Measurements from ENCODE around the gene NAP1L5. TPM values are rescaled to one million over a fixed set of nuclear protein-coding genes. Genes with fewer than 3 reads are reported as not detected.
A peak's percentile ranks its signal among the peaks of the same experiment; 100 is the strongest.

NAP1L5 gene
- total RNA-seq, 2 donors from 2014 or later: 5.2 to 6.6 TPM

- DNase-seq (ENCODE audit: low spot score): no peak
- Histone ChIP-seq H3K27me3 (no peaks in the 10 kb centered on the region), H3K4me1 (peaks cover 0 to 12% of the 10 kb centered on the region in 2 donors), H3K9me3 (no peaks in the 10 kb centered on the region), H3K4me3 (no peak overlapping the region), H3K36me3 (peaks cover 26% of the 10 kb centered on the region), H3K27ac (no peak overlapping the region)
- TF ChIP-seq, protein P1, sequence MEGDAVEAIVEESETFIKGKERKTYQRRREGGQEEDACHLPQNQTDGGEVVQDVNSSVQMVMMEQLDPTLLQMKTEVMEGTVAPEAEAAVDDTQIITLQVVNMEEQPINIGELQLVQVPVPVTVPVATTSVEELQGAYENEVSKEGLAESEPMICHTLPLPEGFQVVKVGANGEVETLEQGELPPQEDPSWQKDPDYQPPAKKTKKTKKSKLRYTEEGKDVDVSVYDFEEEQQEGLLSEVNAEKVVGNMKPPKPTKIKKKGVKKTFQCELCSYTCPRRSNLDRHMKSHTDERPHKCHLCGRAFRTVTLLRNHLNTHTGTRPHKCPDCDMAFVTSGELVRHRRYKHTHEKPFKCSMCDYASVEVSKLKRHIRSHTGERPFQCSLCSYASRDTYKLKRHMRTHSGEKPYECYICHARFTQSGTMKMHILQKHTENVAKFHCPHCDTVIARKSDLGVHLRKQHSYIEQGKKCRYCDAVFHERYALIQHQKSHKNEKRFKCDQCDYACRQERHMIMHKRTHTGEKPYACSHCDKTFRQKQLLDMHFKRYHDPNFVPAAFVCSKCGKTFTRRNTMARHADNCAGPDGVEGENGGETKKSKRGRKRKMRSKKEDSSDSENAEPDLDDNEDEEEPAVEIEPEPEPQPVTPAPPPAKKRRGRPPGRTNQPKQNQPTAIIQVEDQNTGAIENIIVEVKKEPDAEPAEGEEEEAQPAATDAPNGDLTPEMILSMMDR (IDR thresholded peaks at IDR 0.05): no peak
Measured at GRCh38 chr4:88709989-88710388, 12.4 kb upstream of the NAP1L5 start.

- H3K4me1 ChIP-seq: peaks cover 0 to 12% of the 10 kb centered on the region in 2 donors
- TF ChIP-seq, protein P1 (IDR thresholded peaks at IDR 0.05): peak; percentile 47 to 73
- H3K9me3 ChIP-seq: no peaks in the 10 kb centered on the region
- DNase-seq (ENCODE audit: low spot score): no peak
- no peak overlapping the region for H3K4me3 ChIP-seq
- H3K27ac ChIP-seq: peak overlapping the region in 1 of 2 donors; percentile 52
- H3K36me3 ChIP-seq: peaks cover 30% of the 10 kb centered on the region
- H3K27me3 ChIP-seq: no peaks in the 10 kb centered on the region
Measured at GRCh38 chr4:88706574-88706973, 8.9 kb upstream of the NAP1L5 start.

GRCh38 chr4:88705805-88706492, 8.3 kb upstream of the NAP1L5 start:
- no peak overlapping the region for H3K27ac ChIP-seq
- no peaks in the 10 kb centered on the region for H3K9me3 ChIP-seq
- H3K36me3 ChIP-seq: peaks cover 25% of the 10 kb centered on the region
- H3K27me3 ChIP-seq: no peaks in the 10 kb centered on the region
- no peak overlapping the region for H3K4me3 ChIP-seq
- TF ChIP-seq, protein P1 (IDR thresholded peaks at IDR 0.05): no peak
- peaks cover 0 to 12% of the 10 kb centered on the region in 2 donors for H3K4me1 ChIP-seq
- no peak for DNase-seq (ENCODE audit: low spot score)

GRCh38 chr4:88705223-88705622, 7.6 kb upstream of the NAP1L5 start:
- no peaks in the 10 kb centered on the region for H3K9me3 ChIP-seq
- H3K27ac ChIP-seq: no peak overlapping the region

DNA sequence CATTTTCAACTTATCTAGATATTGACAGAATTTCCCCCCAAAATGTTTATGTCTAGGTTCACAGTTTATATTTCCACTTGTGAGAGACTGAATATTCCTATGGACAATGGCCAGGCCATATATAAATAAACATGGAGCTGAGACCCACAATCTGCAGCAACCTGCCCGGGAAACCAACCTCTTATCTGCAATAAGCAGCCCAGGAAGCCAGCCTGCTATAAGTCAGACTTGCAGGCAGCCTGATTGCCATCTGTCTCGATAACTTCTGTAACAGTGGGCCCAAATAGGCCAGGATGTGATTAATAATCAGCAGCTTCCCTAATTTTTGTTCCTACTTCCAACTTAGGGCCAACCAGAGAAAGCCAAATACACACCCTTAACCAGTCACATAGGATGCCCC, 5.2 kb upstream of the NAP1L5 start:
- H3K36me3 ChIP-seq: peaks cover 19% of the 10 kb centered on the region
- no peaks in the 10 kb centered on the region for H3K27me3 ChIP-seq
- no peak overlapping the region for H3K4me3 ChIP-seq
- no peak overlapping the region for H3K27ac ChIP-seq
- DNase-seq (ENCODE audit: low spot score): no peak
- H3K4me1 ChIP-seq: peaks cover 0 to 12% of the 10 kb centered on the region in 2 donors
- H3K9me3 ChIP-seq: no peaks in the 10 kb centered on the region
- TF ChIP-seq, protein P1 (IDR thresholded peaks at IDR 0.05): no peak

More at GRCh38 chr4:88705223-88705622, 7.6 kb upstream of the NAP1L5 start:
- DNase-seq (ENCODE audit: low spot score): no peak
- Histone ChIP-seq H3K4me3 (no peak overlapping the region), H3K27me3 (no peaks in the 10 kb centered on the region), H3K4me1 (peaks cover 0 to 12% of the 10 kb centered on the region in 2 donors), H3K36me3 (peaks cover 18% of the 10 kb centered on the region)
- TF ChIP-seq, protein P1 (IDR thresholded peaks at IDR 0.05): no peak

GRCh38 chr4:88698519-88698918, 890 bp upstream of the NAP1L5 start:
- H3K4me1 ChIP-seq: no peaks in the 10 kb centered on the region
- TF ChIP-seq, protein P1 (IDR thresholded peaks at IDR 0.05): no peak
- no peak for DNase-seq (ENCODE audit: low spot score)
- no peaks in the 10 kb centered on the region for H3K9me3 ChIP-seq
- H3K36me3 ChIP-seq: peaks cover 10% of the 10 kb centered on the region
- no peak overlapping the region for H3K4me3 ChIP-seq
- peak overlapping the region; percentile 81 for H3K27ac ChIP-seq
- H3K27me3 ChIP-seq: no peaks in the 10 kb centered on the region
